NCI-H510A (cell line): Measurements from ENCODE around the gene SRA1.

Source experiments
- DNase-seq: peaks from one replicate; lab custom pipeline; 2025; lab: John Stamatoyannopoulos, UW

Gene SRA1

GRCh38 chr5:140549237-140550144, 7.8 kb downstream of the SRA1 start:
- DNase-seq = no peak

GRCh38 chr5:140548791-140549190, 8.5 kb downstream of the SRA1 start:
- no peak for DNase-seq

GRCh38 chr5:140548300-140548688, 9.0 kb downstream of the SRA1 start:
- no peak for DNase-seq

GRCh38 chr5:140547508-140548299, 9.6 kb downstream of the SRA1 start, which contains the start of gene EIF4EBP3:
TSS of gene EIF4EBP3 (plus strand) at chr5:140547662. CDS start at chr5:140547738, 76 bp downstream.
- DNase-seq = peak; percentile 60

- DNase-seq = no peak
These were observed 10.3 kb downstream of the SRA1 start for GRCh38 chr5:140546851-140547507.

- no peak for DNase-seq
These were observed 11.7 kb downstream of the SRA1 start for GRCh38 chr5:140545606-140546005.

- no peak for DNase-seq
These were observed 12.3 kb downstream of the SRA1 start for GRCh38 chr5:140544986-140545385.

GRCh38 chr5:140542972-140543371, 14.3 kb downstream of the SRA1 start:
- no peak for DNase-seq

GRCh38 chr5:140540227-140540626, 17.0 kb downstream of the SRA1 start:
- no peak for DNase-seq

GRCh38 chr5:140524003-140524402, 33.3 kb downstream of the SRA1 start:
- DNase-seq = no peak

- no peak for DNase-seq
These were observed 44.1 kb downstream of the SRA1 start for GRCh38 chr5:140513124-140513523.

- no peak for DNase-seq
These were observed 47.4 kb downstream of the SRA1 start for GRCh38 chr5:140509898-140510297.

- DNase-seq = no peak
These were observed 54.4 kb downstream of the SRA1 start for GRCh38 chr5:140502834-140503233.
